Astrocyte of the hippocampus (primary cell): ENCODE measurements around the gene SDC3.
"Not testable (repeated sequence)": the region's sequence is repeated elsewhere in the genome, so short reads cannot be mapped to it uniquely, and the experiment has no call there.

ENCODE experiments used
- DNase-seq: peaks from one replicate; pipeline ENCODE4 v3.0.0; 2011; ENCODE audit warnings: low read depth, low spot score

The SDC3 gene

GRCh38 chr1:30908696-30909364 is at the start of gene SDC3:
Gene SDC3 (minus strand): TSS chr1:30908758. CDS start chr1:30908586, 172 bp downstream.
- DNase-seq: peak; percentile 72

GRCh38 chr1:30957560-30958222 is 49.1 kb upstream of the SDC3 start:
- DNase-seq: no peak

GRCh38 chr1:30955448-30956015 is 47.0 kb upstream of the SDC3 start:
- DNase-seq: peak; percentile 73

- DNase-seq: no peak
These were observed 45.1 kb upstream of the SDC3 start for GRCh38 chr1:30953685-30954084.

- peak; percentile 57 for DNase-seq
These were observed 43.5 kb upstream of the SDC3 start for GRCh38 chr1:30952098-30952497.

- DNase-seq: no peak
These were observed 42.1 kb upstream of the SDC3 start for GRCh38 chr1:30950700-30951099.

- no peak for DNase-seq
These were observed 41.5 kb upstream of the SDC3 start for GRCh38 chr1:30950053-30950452.

- not testable (repeated sequence) for DNase-seq
These were observed 40.9 kb upstream of the SDC3 start for GRCh38 chr1:30949487-30949838.

GRCh38 chr1:30948813-30949486 is 40.4 kb upstream of the SDC3 start:
- DNase-seq: peak; percentile 48

- no peak for DNase-seq
These were observed 39.7 kb upstream of the SDC3 start for GRCh38 chr1:30948278-30948677.

GRCh38 chr1:30947212-30947611 is 38.7 kb upstream of the SDC3 start:
- DNase-seq: no peak

- DNase-seq: no peak
These were observed 33.9 kb upstream of the SDC3 start for GRCh38 chr1:30942326-30942963.

GRCh38 chr1:30940541-30940940 is 32.0 kb upstream of the SDC3 start:
- no peak for DNase-seq

- no peak for DNase-seq
These were observed 28.1 kb upstream of the SDC3 start for GRCh38 chr1:30936541-30937171.

GRCh38 chr1:30935758-30936157 is 27.2 kb upstream of the SDC3 start:
- not testable (repeated sequence) for DNase-seq

GRCh38 chr1:30934613-30935012 is 26.1 kb upstream of the SDC3 start:
- DNase-seq: no peak

- DNase-seq: peak; percentile 47
These were observed 25.3 kb upstream of the SDC3 start for GRCh38 chr1:30933874-30934252.

- no peak for DNase-seq
These were observed 22.1 kb upstream of the SDC3 start for GRCh38 chr1:30930631-30931173.

GRCh38 chr1:30929944-30930525 is 21.5 kb upstream of the SDC3 start:
- no peak for DNase-seq

- peak; percentile 58 for DNase-seq
These were observed 20.8 kb upstream of the SDC3 start for GRCh38 chr1:30929135-30929889.
